NCI-H2171 treated with DMSO at 0.1 percent for 48 hours (cell line): Measurements from ENCODE around the gene CLUH.

Source experiments
- DNase-seq: peaks from one replicate; lab custom pipeline; 2025; lab: John Stamatoyannopoulos, UW

CLUH gene

GRCh38 chr17:2718150-2718938 is 6.8 kb upstream of the CLUH start:
- DNase-seq: no peak

GRCh38 chr17:2716649-2717048 is 5.1 kb upstream of the CLUH start:
- no peak for DNase-seq

GRCh38 chr17:2713881-2714280 is 2.3 kb upstream of the CLUH start:
- DNase-seq: no peak

- no peak for DNase-seq
Measured at GRCh38 chr17:2712300-2713043, 908 bp upstream of the CLUH start.

GRCh38 chr17:2710803-2711607 is 559 bp downstream of the CLUH start:
- peak; percentile 16 for DNase-seq

- no peak for DNase-seq
Measured at GRCh38 chr17:2710071-2710802, 1.3 kb downstream of the CLUH start.

GRCh38 chr17:2709183-2709661 is 2.3 kb downstream of the CLUH start:
- DNase-seq: no peak

- no peak for DNase-seq
Measured at GRCh38 chr17:2708585-2709182, 2.9 kb downstream of the CLUH start.

GRCh38 chr17:2707721-2708584 is 3.6 kb downstream of the CLUH start:
- no peak for DNase-seq

- no peak for DNase-seq
Measured at GRCh38 chr17:2706911-2707510, 4.6 kb downstream of the CLUH start.

- DNase-seq: no peak
Measured at GRCh38 chr17:2705888-2706795, 5.4 kb downstream of the CLUH start.

- DNase-seq: no peak
Measured at GRCh38 chr17:2705263-2705662, 6.3 kb downstream of the CLUH start.

- no peak for DNase-seq
Measured at GRCh38 chr17:2704890-2705248, 6.7 kb downstream of the CLUH start.

GRCh38 chr17:2704031-2704889 is 7.3 kb downstream of the CLUH start:
- DNase-seq: no peak

- DNase-seq: no peak
Measured at GRCh38 chr17:2703606-2704005, 8.0 kb downstream of the CLUH start.

GRCh38 chr17:2703181-2703580 is 8.4 kb downstream of the CLUH start:
- DNase-seq: no peak

GRCh38 chr17:2701996-2702741 is 9.4 kb downstream of the CLUH start:
- no peak for DNase-seq
